Heart left ventricle (tissue), 16 donors: ENCODE results near the gene SHC3. TPM values are rescaled to one million over a fixed set of nuclear protein-coding genes. Genes with fewer than 3 reads are reported as not detected.
A peak's percentile ranks its signal among the peaks of the same experiment; 100 is the strongest.

Source experiments
- ATAC-seq, 4 donors: fragments of 200-7000 bp; cut with Tn5 transposase; one replicate each; pipeline ENCODE4 v1.9.1; 2020 to 2022; ENCODE audit warnings: moderate library complexity in 4 of 4, mild to moderate bottlenecking in 3 of 4, moderate number of reproducible peaks in 1 of 4
- DNase-seq, 5 donors: peaks; one replicate each; pipeline ENCODE4 v3.0.0-alpha.2; 2020
- H3K27ac ChIP-seq, 12 donors: fragments of 200-600 bp; sonication (generic) in 4 of 12; one replicate each; pipeline versions ENCODE4 v1.5.0 to v1.8.0; 2016 to 2022; ENCODE audit warnings: mild to moderate bottlenecking in 2 of 12
- H3K27me3 ChIP-seq, 9 donors: fragments of 200-600 bp; sonication (generic) in 2 of 9; one replicate each; pipeline versions ENCODE4 v1.5.1 to v1.8.0; 2016 to 2022; ENCODE audit warnings: mild to moderate bottlenecking in 3 of 9
- H3K36me3 ChIP-seq, 9 donors: fragments of 200-600 bp; sonication (generic) in 2 of 9; one replicate each; pipeline versions ENCODE4 v1.5.0 to v1.8.0; 2018 to 2022; ENCODE audit warnings: mild to moderate bottlenecking in 2 of 9
- H3K4me1 ChIP-seq, 12 donors: fragments of 200-600 bp; sonication (generic) in 4 of 12; one replicate each; pipeline versions ENCODE4 v1.5.0 to v1.8.0; 2016 to 2022; ENCODE audit warnings: mild to moderate bottlenecking in 3 of 12
- H3K4me3 ChIP-seq, 12 donors: fragments of 200-600 bp; sonication (generic) in 4 of 12; one replicate each; pipeline versions ENCODE4 v1.5.0 to v1.8.0; 2017 to 2022; ENCODE audit warnings: mild to moderate bottlenecking in 9 of 12, moderate library complexity in 4 of 12
- H3K9me3 ChIP-seq, 12 donors: fragments of 200-600 bp; sonication (generic) in 4 of 12; one replicate each; pipeline versions ENCODE4 v1.5.0 to v1.8.0; 2016 to 2022; ENCODE audit warnings: mild to moderate bottlenecking in 1 of 12
- POLR2A ChIP-seq, 2 donors: fragments of 450-650 bp; IDR thresholded peaks; one replicate each; pipeline ENCODE4 v1.6.1; 2017; ENCODE audit warnings: antibody characterized with exemption in 2 of 2, mild to moderate bottlenecking in 2 of 2, moderate library complexity in 2 of 2
- WGBS, 4 donors: extraction: QIAGEN DNeasy Blood & Tissue Kit in 2 of 4; methylation state at CpG; one replicate each; pipeline versions ENCODE4 v1.1.5 to v1.1.7; 2013 to 2018; 5-methylcytosine and 5-hydroxymethylcytosine counted together
- intact Hi-C, 10 donors: fragments of 100-400 bp; cut with DNase I; formaldehyde crosslinking; loops; one replicate each; pipeline versions ENCODE4 v1.11.1 to v1.14.2; 2022
- polyA plus RNA-seq, 2 donors: library from polyadenylated mRNA; stranded (reverse); fragments of 200-250 nt; gene quantifications; one replicate each; pipeline ENCODE4 v1.2.3, GENCODE V29; 2013
- total RNA-seq, 9 donors: library from RNA; depleted of rRNA in 2 of 9; stranded (reverse); fragments of >200 nt in 2 of 9; fragmentation: NEBNext Ultra II Directional in 3 of 9; extraction: Animal tissue kit (Norgen Biotek cat#: 25700) in 3 of 9; gene quantifications; one replicate each; pipeline versions ENCODE4 v1.1.0 to v1.2.4, GENCODE V29; 2016 to 2023
- TF ChIP-seq, protein P1 (sequence below), 12 donors: fragments of 200-600 bp; sonication (generic) in 4 of 12; IDR thresholded peaks; one replicate each; pipeline versions ENCODE4 v1.5.0 to v1.8.0; 2018 to 2022; ENCODE audit warnings: antibody characterized with exemption in 12 of 12, mild to moderate bottlenecking in 5 of 12
- donor health status: ischemic (EF 13 %, LVEDD 7.1; RV severe dilation, severe dysfunction).
- donor health status: healthy with polysubstance abuse.
- donor health status: DM: no; HTN: yes; CAD: no.
- donor health status: DM: no; HTN: no; CAD: no.
- donor health status: ischemic (EF 25% LVEDD 6.9; RV normal size, moderate dysfunction).
- donor health status: ischemic (EF 25% LVEDD 5.7; RV mildly dilated, moderate dysfunction).
- donor health status: healthy.
- donor health status: DM: yes; HTN: yes; CAD: no.
- donor health status: ischemic (EF 35%, LVEDD 5.7; RV mildly dilated, moderate dysfunction).
- donor health status: nonischemic (EF 11% LVEDD 7.7; RV severe dilation, severe dysfunction).
- donor health status: DM: yes; HTN: yes; CAD: no.
- donor health status: PGD.
- donor health status: ischemic (EF 29% LVEDD 5.4; RV normal size, mild dysfunction).
- donor health status: nonischemic (EF 23%, LVEDD 6.1; RV moderate dilation, normal function).

The SHC3 gene
- total and polyA plus RNA-seq, 11 donors: 0.20 to 4.3 (median 0.52) TPM

GRCh38 chr9:88998911-88999310 is 179.7 kb downstream of the SHC3 start:
- intact Hi-C loops: loop anchor here in 8 of 10 donors (2.0 to 10.0 kb wide), 8 partner anchors 124 to 344 kb away; no protein-coding TSS in a partner anchor
- H3K4me1 ChIP-seq: peaks cover 0 to 60% (median 31%) of the 10 kb centered on the region in 12 donors
- peaks cover 0 to 30% (median 10%) of the 10 kb centered on the region in 9 donors for H3K36me3 ChIP-seq
- H3K4me3 ChIP-seq: no peak overlapping the region
- peak overlapping the region in 10 of 12 donors; percentile 46 to 74 (median 58) for H3K27ac ChIP-seq
- 33 to 50% (median 46%) methylated on average over 7 to 9 of the region's 9 CpGs for WGBS, 4 donors
- no peaks in the 10 kb centered on the region for H3K9me3 ChIP-seq
- peak; percentile 54 to 93 (median 81) for DNase-seq
- TF ChIP-seq POLR2A (IDR thresholded peaks at IDR 0.05): no peak
- TF ChIP-seq, protein P1, sequence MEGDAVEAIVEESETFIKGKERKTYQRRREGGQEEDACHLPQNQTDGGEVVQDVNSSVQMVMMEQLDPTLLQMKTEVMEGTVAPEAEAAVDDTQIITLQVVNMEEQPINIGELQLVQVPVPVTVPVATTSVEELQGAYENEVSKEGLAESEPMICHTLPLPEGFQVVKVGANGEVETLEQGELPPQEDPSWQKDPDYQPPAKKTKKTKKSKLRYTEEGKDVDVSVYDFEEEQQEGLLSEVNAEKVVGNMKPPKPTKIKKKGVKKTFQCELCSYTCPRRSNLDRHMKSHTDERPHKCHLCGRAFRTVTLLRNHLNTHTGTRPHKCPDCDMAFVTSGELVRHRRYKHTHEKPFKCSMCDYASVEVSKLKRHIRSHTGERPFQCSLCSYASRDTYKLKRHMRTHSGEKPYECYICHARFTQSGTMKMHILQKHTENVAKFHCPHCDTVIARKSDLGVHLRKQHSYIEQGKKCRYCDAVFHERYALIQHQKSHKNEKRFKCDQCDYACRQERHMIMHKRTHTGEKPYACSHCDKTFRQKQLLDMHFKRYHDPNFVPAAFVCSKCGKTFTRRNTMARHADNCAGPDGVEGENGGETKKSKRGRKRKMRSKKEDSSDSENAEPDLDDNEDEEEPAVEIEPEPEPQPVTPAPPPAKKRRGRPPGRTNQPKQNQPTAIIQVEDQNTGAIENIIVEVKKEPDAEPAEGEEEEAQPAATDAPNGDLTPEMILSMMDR (IDR thresholded peaks at IDR 0.05): no peak
- ATAC-seq: peak; percentile 82 to 91 (median 86)
- peaks cover 0 to 3% (median 0%) of the 10 kb centered on the region in 9 donors for H3K27me3 ChIP-seq

DNA sequence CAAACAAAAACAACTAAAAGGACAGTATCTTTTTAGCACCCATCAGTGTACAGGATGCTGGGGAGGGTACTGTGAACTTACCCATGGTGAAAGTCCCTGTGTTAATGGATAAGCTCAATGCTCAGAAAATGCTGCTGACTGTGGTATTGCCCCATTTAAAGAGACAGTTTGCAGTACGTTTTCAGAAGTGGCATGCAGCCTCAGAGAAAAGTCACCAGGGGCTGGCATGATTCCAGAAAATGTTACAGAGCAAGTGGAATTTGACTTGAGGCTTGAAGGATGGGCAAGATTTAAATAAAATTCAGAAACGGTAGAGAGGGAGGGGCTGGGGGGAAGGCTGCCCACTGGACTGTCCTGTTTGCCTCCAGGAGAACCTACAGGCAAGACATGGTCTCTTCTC is 180.1 kb downstream of the SHC3 start:
- Histone ChIP-seq H3K4me1 (peaks cover 0 to 63% (median 31%) of the 10 kb centered on the region in 12 donors), H3K27me3 (peaks cover 0 to 3% (median 0%) of the 10 kb centered on the region in 9 donors), H3K27ac (peak overlapping the region in 10 of 12 donors; percentile 46 to 74 (median 58)), H3K4me3 (no peak overlapping the region), H3K36me3 (peaks cover 0 to 30% (median 9%) of the 10 kb centered on the region in 9 donors), H3K9me3 (no peaks in the 10 kb centered on the region)
- ATAC-seq (no peak), DNase-seq (no peak)
- WGBS, 4 donors: 20 to 27% (median 24%) methylated on average over 2 of the region's 2 CpGs
- no peak for TF ChIP-seq POLR2A (IDR thresholded peaks at IDR 0.05)
- TF ChIP-seq, protein P1 (IDR thresholded peaks at IDR 0.05): no peak
- intact Hi-C loops: loop anchor here in 8 of 10 donors (2.0 to 10.0 kb wide), 8 partner anchors 124 to 344 kb away; no protein-coding TSS in a partner anchor

DNA sequence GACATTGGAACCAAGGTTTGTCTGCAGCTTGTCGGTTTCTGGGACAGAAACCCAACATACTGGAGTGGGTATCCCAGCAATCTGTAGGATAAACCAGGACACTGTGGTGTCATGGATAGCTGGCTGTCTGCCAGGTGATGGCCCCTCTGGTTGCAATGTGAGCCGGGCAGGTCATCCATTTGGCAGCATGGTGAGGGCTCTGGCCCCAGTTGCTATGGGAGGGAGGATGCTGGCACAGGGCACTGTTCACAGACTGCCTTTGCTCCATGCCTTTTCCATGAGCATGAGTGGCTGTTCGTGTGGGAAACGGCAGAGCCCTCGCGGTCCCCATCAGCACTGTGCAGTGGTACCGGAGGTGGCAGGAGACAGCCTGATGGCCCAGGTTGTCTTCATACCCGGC is 181.0 kb downstream of the SHC3 start:
- Histone ChIP-seq H3K27me3 (peaks cover 0 to 7% (median 0%) of the 10 kb centered on the region in 9 donors), H3K27ac (peak overlapping the region in 7 of 12 donors; percentile 50 to 74 (median 60)), H3K4me1 (peaks cover 0 to 66% (median 35%) of the 10 kb centered on the region in 12 donors), H3K4me3 (no peak overlapping the region), H3K36me3 (peaks cover 0 to 22% (median 6%) of the 10 kb centered on the region in 9 donors), H3K9me3 (no peaks in the 10 kb centered on the region)
- TF ChIP-seq, protein P1 (IDR thresholded peaks at IDR 0.05): no peak
- no peak for TF ChIP-seq POLR2A (IDR thresholded peaks at IDR 0.05)
- ATAC-seq (no peak), DNase-seq (no peak)
- 53 to 66% (median 60%) methylated on average over 8 of the region's 8 CpGs for WGBS, 4 donors
- intact Hi-C loops: loop anchor here in 8 of 10 donors (2.0 to 10.0 kb wide), 8 partner anchors 123 to 343 kb away; no protein-coding TSS in a partner anchor

DNA sequence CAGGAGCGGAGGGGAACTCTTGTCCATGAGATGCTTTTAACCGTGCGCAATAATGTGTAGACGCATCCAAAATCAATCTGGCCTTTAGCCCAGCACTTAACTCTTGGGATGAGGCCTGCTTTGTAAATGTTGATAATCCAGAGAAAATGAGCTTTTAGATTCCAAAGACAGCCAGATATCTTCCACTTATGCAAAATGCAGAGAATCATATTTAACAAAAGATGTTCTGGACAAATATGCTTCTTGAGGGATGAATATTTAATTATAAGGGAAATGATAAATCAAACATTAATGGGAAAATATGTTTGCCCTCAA is 181.7 kb downstream of the SHC3 start:
- H3K4me1 ChIP-seq: peaks cover 0 to 74% (median 37%) of the 10 kb centered on the region in 12 donors
- TF ChIP-seq POLR2A (IDR thresholded peaks at IDR 0.05): no peak
- TF ChIP-seq, protein P1 (IDR thresholded peaks at IDR 0.05): no peak
- WGBS, 4 donors: 69 to 83% (median 76%) methylated on average over 4 of the region's 4 CpGs
- DNase-seq: no peak
- H3K4me3 ChIP-seq: no peak overlapping the region
- H3K27me3 ChIP-seq: peaks cover 0 to 11% (median 0%) of the 10 kb centered on the region in 9 donors
- H3K36me3 ChIP-seq: peaks cover 0 to 16% (median 2%) of the 10 kb centered on the region in 9 donors
- H3K9me3 ChIP-seq: no peaks in the 10 kb centered on the region
- intact Hi-C loops: loop anchor here in 8 of 10 donors (5.0 to 10.0 kb wide), 7 partner anchors 122 to 342 kb away; no protein-coding TSS in a partner anchor
- no peak overlapping the region for H3K27ac ChIP-seq
- no peak for ATAC-seq
